Skeletal muscle cell (primary cell): ENCODE results near the gene TPO.

Experiments
- DNase-seq: peaks from one replicate; pipeline ENCODE4 v3.0.0-alpha.2; 2010; ENCODE audit warnings: low read depth
- H3K4me3 ChIP-seq: 2 replicates; pipeline ENCODE4 v1.5.1; 2011; ENCODE audit warnings: low read depth, mild to moderate bottlenecking, control low read depth, low read length, moderate library complexity

The TPO gene

GRCh38 chr2:1495676-1496358, 82.6 kb downstream of the TPO start:
- H3K4me3 ChIP-seq: no peak overlapping the region
- DNase-seq: no peak

GRCh38 chr2:1496359-1496821, 83.1 kb downstream of the TPO start:
- DNase-seq: no peak
- H3K4me3 ChIP-seq: no peak overlapping the region

GRCh38 chr2:1497122-1497611, 83.9 kb downstream of the TPO start:
- no peak overlapping the region for H3K4me3 ChIP-seq
- no peak for DNase-seq

- H3K4me3 ChIP-seq: no peak overlapping the region
- no peak for DNase-seq
These were observed 84.9 kb downstream of the TPO start for GRCh38 chr2:1498176-1498575.

GRCh38 chr2:1499033-1499795, 86.0 kb downstream of the TPO start:
- no peak overlapping the region for H3K4me3 ChIP-seq
- no peak for DNase-seq

- H3K4me3 ChIP-seq: no peak overlapping the region
- no peak for DNase-seq
These were observed 88.0 kb downstream of the TPO start for GRCh38 chr2:1501038-1501851.

- no peak for DNase-seq
- no peak overlapping the region for H3K4me3 ChIP-seq
These were observed 88.7 kb downstream of the TPO start for GRCh38 chr2:1501991-1502390.

GRCh38 chr2:1502891-1503304, 89.6 kb downstream of the TPO start:
- DNase-seq: no peak

GRCh38 chr2:1503471-1504310, 90.4 kb downstream of the TPO start:
- no peak for DNase-seq
- no peak overlapping the region for H3K4me3 ChIP-seq

More at GRCh38 chr2:1502891-1503304, 89.6 kb downstream of the TPO start:
- no peak overlapping the region for H3K4me3 ChIP-seq

GRCh38 chr2:1504311-1504750, 91.1 kb downstream of the TPO start:
- no peak overlapping the region for H3K4me3 ChIP-seq
- no peak for DNase-seq

GRCh38 chr2:1505031-1505441, 91.8 kb downstream of the TPO start:
- no peak for DNase-seq
- H3K4me3 ChIP-seq: no peak overlapping the region

GRCh38 chr2:1509271-1510065, 96.2 kb downstream of the TPO start:
- no peak for DNase-seq
- no peak overlapping the region for H3K4me3 ChIP-seq

GRCh38 chr2:1510176-1510575, 96.9 kb downstream of the TPO start:
- no peak for DNase-seq
- no peak overlapping the region for H3K4me3 ChIP-seq

GRCh38 chr2:1511455-1511854, 98.2 kb downstream of the TPO start:
- DNase-seq: no peak
- no peak overlapping the region for H3K4me3 ChIP-seq

GRCh38 chr2:1512321-1513289, 99.3 kb downstream of the TPO start:
- DNase-seq: no peak
- H3K4me3 ChIP-seq: no peak overlapping the region

- no peak for DNase-seq
- no peak overlapping the region for H3K4me3 ChIP-seq
These were observed 101.3 kb downstream of the TPO start for GRCh38 chr2:1514391-1515072.

- H3K4me3 ChIP-seq: no peak overlapping the region
- DNase-seq: no peak
These were observed 101.8 kb downstream of the TPO start for GRCh38 chr2:1515073-1515430.
